ENCODE results near the gene ABI3BP. TPM values are rescaled to one million over a fixed set of nuclear protein-coding genes. Genes with fewer than 3 reads are reported as not detected.

Gene ABI3BP
- total and polyA plus RNA-seq, 2 experiments from 2014 or later = 0.42 to 0.57 TPM

DNA sequence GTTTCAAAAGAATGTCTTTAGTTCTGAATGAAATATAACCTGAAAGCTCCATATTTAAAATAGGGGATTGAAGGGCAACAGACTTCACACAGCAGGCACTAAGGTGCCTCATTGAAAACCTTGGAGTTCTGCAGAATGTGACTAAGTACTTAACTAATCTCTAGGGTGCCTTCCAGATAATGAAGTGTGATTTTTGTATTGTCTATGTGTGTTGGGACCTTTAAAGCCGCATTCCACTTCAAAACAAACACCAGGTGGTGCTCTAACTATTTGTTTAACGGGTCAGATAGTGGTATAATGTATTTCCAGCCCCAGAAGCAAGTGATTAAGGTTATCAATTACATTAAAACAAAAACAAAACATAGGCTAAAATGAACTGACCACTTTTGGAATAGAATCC lies 255.9 kb downstream of the ABI3BP start:
- no peaks in the 10 kb centered on the region for H3K27me3 ChIP-seq (ENCODE audit: insufficient read depth)
- H3K9me2 ChIP-seq (ENCODE audit: insufficient read depth) = no peaks in the 10 kb centered on the region
- Mint-ChIP-seq H3K9me3 (no peaks in the 10 kb centered on the region), H3K36me3 (ENCODE audit: low read depth) (peaks cover 42% of the 10 kb centered on the region), H3K27ac (no peak overlapping the region), H3K4me3 (no peak overlapping the region), H3K27me3 (ENCODE audit: insufficient read depth, low read depth, poor library complexity) (no peaks in the 10 kb centered on the region), H3K4me1 (peaks cover 39% of the 10 kb centered on the region)
- no peak overlapping the region for H3K4me2 ChIP-seq
- peaks cover 29% of the 10 kb centered on the region for H3K79me2 ChIP-seq (replicated peaks; ENCODE audit: insufficient read depth)
- no peaks in the 10 kb centered on the region; the same call in 1 of the 2 replicates for H4K20me1 ChIP-seq (replicated peaks; ENCODE audit: insufficient read depth)
- peaks cover 11% of the 10 kb centered on the region; the same call in 1 of the 2 replicates for H3K36me3 ChIP-seq (ENCODE audit: insufficient read depth)
- ATAC-seq (peak; percentile 92), DNase-seq (ENCODE audit: low spot score) (peak; percentile 75)
- H3K4me3 ChIP-seq = no peak overlapping the region
- no peak overlapping the region for H3K27ac ChIP-seq (ENCODE audit: low read depth)
- no peak overlapping the region for H2AFZ ChIP-seq
- no peaks in the 10 kb centered on the region for H3F3A ChIP-seq (replicated peaks; ENCODE audit: low read depth)
- TF ChIP-seq, protein P1, sequence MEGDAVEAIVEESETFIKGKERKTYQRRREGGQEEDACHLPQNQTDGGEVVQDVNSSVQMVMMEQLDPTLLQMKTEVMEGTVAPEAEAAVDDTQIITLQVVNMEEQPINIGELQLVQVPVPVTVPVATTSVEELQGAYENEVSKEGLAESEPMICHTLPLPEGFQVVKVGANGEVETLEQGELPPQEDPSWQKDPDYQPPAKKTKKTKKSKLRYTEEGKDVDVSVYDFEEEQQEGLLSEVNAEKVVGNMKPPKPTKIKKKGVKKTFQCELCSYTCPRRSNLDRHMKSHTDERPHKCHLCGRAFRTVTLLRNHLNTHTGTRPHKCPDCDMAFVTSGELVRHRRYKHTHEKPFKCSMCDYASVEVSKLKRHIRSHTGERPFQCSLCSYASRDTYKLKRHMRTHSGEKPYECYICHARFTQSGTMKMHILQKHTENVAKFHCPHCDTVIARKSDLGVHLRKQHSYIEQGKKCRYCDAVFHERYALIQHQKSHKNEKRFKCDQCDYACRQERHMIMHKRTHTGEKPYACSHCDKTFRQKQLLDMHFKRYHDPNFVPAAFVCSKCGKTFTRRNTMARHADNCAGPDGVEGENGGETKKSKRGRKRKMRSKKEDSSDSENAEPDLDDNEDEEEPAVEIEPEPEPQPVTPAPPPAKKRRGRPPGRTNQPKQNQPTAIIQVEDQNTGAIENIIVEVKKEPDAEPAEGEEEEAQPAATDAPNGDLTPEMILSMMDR (conservative IDR thresholded peaks at IDR 0.05; ENCODE audit: low read depth in 2 of 2) = peak; percentile 51 to 55
- TF ChIP-seq EZH2phosphoT487 (IDR thresholded peaks at IDR 0.05; ENCODE audit: unreplicated experiment) (no peak), NANOG (IDR thresholded peaks at IDR 0.05; ENCODE audit: borderline replicate concordance) (no peak), ZNF331 (CRISPR knock-in tag; IDR thresholded peaks at IDR 0.05; ENCODE audit: low read depth) (no peak), CREB1 (CRISPR knock-in tag; IDR thresholded peaks at IDR 0.05; ENCODE audit: low read depth) (no peak)
- TF ChIP-seq, protein P2, sequence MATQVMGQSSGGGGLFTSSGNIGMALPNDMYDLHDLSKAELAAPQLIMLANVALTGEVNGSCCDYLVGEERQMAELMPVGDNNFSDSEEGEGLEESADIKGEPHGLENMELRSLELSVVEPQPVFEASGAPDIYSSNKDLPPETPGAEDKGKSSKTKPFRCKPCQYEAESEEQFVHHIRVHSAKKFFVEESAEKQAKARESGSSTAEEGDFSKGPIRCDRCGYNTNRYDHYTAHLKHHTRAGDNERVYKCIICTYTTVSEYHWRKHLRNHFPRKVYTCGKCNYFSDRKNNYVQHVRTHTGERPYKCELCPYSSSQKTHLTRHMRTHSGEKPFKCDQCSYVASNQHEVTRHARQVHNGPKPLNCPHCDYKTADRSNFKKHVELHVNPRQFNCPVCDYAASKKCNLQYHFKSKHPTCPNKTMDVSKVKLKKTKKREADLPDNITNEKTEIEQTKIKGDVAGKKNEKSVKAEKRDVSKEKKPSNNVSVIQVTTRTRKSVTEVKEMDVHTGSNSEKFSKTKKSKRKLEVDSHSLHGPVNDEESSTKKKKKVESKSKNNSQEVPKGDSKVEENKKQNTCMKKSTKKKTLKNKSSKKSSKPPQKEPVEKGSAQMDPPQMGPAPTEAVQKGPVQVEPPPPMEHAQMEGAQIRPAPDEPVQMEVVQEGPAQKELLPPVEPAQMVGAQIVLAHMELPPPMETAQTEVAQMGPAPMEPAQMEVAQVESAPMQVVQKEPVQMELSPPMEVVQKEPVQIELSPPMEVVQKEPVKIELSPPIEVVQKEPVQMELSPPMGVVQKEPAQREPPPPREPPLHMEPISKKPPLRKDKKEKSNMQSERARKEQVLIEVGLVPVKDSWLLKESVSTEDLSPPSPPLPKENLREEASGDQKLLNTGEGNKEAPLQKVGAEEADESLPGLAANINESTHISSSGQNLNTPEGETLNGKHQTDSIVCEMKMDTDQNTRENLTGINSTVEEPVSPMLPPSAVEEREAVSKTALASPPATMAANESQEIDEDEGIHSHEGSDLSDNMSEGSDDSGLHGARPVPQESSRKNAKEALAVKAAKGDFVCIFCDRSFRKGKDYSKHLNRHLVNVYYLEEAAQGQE (IDR thresholded peaks at IDR 0.05; ENCODE audit: unreplicated experiment) = no peak
- H3K4me1 ChIP-seq (ENCODE audit: insufficient read depth) = peaks cover 31% of the 10 kb centered on the region

GRCh38 chr3:100732435-100732834 lies 260.8 kb downstream of the ABI3BP start:
- DNase-seq (ENCODE audit: low spot score) (no peak), ATAC-seq (no peak)
- H3K27ac Mint-ChIP-seq = no peak overlapping the region
- Histone ChIP-seq H3K36me3 (ENCODE audit: insufficient read depth) (peaks cover 12% of the 10 kb centered on the region; the same call in 1 of the 2 replicates), H3F3A (replicated peaks; ENCODE audit: low read depth) (no peaks in the 10 kb centered on the region), H3K27ac (ENCODE audit: low read depth) (no peak overlapping the region), H3K4me3 (no peak overlapping the region), H3K79me2 (replicated peaks; ENCODE audit: insufficient read depth) (peaks cover 47% of the 10 kb centered on the region), H3K4me1 (ENCODE audit: insufficient read depth) (peaks cover 39% of the 10 kb centered on the region), H3K9me2 (ENCODE audit: insufficient read depth) (no peaks in the 10 kb centered on the region), H2AFZ (no peak overlapping the region), H3K4me2 (0 out of 2 replicates have a peak overlapping the region, but pooled peaks have one; percentile 12), H4K20me1 (replicated peaks; ENCODE audit: insufficient read depth) (no peaks in the 10 kb centered on the region; the same call in 1 of the 2 replicates), H3K27me3 (ENCODE audit: insufficient read depth) (no peaks in the 10 kb centered on the region)
- no peaks in the 10 kb centered on the region for H3K9me3 Mint-ChIP-seq
- peaks cover 38% of the 10 kb centered on the region for H3K36me3 Mint-ChIP-seq (ENCODE audit: low read depth)
- no peak overlapping the region for H3K4me3 Mint-ChIP-seq
- no peaks in the 10 kb centered on the region for H3K27me3 Mint-ChIP-seq (ENCODE audit: insufficient read depth, low read depth, poor library complexity)
- H3K4me1 Mint-ChIP-seq = peaks cover 43% of the 10 kb centered on the region
- TF ChIP-seq EZH2 (IDR thresholded peaks at IDR 0.05; ENCODE audit: low read depth, unreplicated experiment) (no peak), STAT1 (IDR thresholded peaks at IDR 0.05; ENCODE audit: unreplicated experiment) (no peak)
- TF ChIP-seq, protein P3, sequence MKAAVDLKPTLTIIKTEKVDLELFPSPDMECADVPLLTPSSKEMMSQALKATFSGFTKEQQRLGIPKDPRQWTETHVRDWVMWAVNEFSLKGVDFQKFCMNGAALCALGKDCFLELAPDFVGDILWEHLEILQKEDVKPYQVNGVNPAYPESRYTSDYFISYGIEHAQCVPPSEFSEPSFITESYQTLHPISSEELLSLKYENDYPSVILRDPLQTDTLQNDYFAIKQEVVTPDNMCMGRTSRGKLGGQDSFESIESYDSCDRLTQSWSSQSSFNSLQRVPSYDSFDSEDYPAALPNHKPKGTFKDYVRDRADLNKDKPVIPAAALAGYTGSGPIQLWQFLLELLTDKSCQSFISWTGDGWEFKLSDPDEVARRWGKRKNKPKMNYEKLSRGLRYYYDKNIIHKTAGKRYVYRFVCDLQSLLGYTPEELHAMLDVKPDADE (IDR thresholded peaks at IDR 0.05) = no peak

Measured in GM23338 (cell line).